PFSK-1 (cell line): Measurements from ENCODE around the gene TMEM132A.

ENCODE experiments used
- FOXP2 ChIP-seq: optimal IDR thresholded peaks from 2 replicates; pipeline ENCODE3; 2011; ENCODE audit warnings: borderline replicate concordance, control low read depth, inconsistent platforms; ENCODE audit not compliant: insufficient read depth; ENCODE audit errors: extremely low read length, extremely low read depth
- POLR2AphosphoS5 ChIP-seq: IDR thresholded peaks from 2 replicates; pipeline ENCODE4 v1.6.1; 2012; ENCODE audit warnings: low read depth, mild to moderate bottlenecking, control low read depth, low read length, moderate library complexity
- REST ChIP-seq, 2 experiments: IDR thresholded peaks; 2 replicates each; pipeline versions ENCODE4 v1.6.1 to v1.8.0; 2011 to 2012; ENCODE audit warnings: low read depth in 2 of 2, low read length in 2 of 2, control low read depth in 1 of 2, inconsistent platforms in 1 of 2, mild to moderate bottlenecking in 1 of 2, moderate library complexity in 1 of 2; ENCODE audit not compliant: insufficient read depth in 1 of 2
- SIN3A ChIP-seq: IDR thresholded peaks from 2 replicates; pipeline ENCODE4 v1.6.1; 2012; ENCODE audit warnings: mild to moderate bottlenecking, low read length, moderate library complexity, borderline replicate concordance; ENCODE audit not compliant: insufficient read depth
- TAF1 ChIP-seq: IDR thresholded peaks from 2 replicates; pipeline ENCODE4 v1.6.1; 2012; ENCODE audit warnings: low read length, control low read depth, borderline replicate concordance; ENCODE audit not compliant: insufficient read depth

Gene TMEM132A

DNA sequence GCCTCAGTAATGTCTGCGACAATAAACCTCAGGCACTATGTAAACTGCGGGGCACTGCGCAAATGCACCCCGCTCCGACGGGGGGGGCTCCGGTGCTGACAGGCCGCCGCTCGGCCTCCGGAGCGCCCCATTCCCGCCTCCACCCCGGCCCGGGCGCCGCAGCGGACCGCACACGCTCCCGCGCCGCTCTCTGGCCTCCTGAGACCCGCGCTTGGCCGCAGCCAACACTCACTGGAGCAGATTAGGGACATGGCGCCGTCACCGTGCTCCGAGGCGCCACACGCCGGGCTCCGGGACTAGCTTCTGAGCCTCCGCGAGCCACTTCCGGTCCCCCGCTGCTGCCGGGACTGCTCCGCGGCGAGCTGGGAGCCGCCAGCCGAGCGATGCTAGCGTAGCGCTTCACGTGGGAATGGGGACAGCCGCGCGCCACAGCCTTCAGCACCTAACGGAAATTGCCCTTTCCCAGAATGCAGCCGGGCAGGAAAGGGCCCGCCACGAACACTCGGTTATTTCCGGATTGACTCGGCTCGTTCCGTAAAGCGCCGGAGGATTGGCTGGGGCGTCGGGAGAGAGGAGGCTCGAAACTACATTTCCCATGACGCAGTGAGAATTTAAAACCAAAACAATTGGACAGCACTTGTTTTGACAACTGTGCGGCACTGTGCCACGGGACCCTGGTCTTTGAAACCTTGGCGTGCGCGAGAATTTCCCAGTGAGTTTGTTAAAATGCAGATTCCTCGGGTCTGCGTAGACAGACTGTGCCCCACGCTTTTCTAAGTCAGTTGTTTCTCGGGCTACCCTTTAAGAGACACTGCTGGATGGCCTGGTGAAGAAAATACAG, 17.9 kb upstream of the TMEM132A start, which contains the start of gene PRPF19:
Gene PRPF19, minus strand, starts transcription at position 454 of the 841 bp plus-strand sequence. Its CDS starts 203 bp downstream, at position 251.
- TF ChIP-seq TAF1: peak; percentile 93; the same call in 1 of the 2 replicates
- TF ChIP-seq SIN3A: peak; percentile 80; the same call in 1 of the 2 replicates
- no peak for TF ChIP-seq REST (IDR thresholded peaks at IDR 0.05; ENCODE audit: insufficient read depth in 1 of 2, low read depth in 2 of 2, low read length in 2 of 2)
- TF ChIP-seq FOXP2: peak; percentile 73
- TF ChIP-seq POLR2AphosphoS5: peak; percentile 98

DNA sequence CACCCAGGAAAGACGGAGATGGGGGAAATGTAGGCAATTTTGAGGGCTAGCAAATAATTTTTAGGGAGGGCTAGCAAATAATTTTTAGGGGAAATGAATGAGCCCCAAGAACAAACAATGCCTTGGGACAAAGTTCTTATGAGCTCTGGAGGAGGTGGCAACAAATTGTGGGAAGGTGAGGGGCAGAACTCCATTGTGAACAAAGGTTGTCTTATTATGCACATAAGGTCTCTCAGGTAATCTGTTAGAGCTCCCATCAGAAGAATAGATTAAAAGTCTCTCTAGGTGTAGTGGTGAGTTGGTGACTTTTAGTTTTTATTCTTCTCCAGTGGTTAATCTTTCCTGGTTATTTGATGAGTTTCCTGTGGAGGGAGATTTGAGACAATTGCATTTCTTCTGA, 15.5 kb upstream of the TMEM132A start:
- TF ChIP-seq SIN3A (no peak), TAF1 (no peak), REST (IDR thresholded peaks at IDR 0.05; ENCODE audit: insufficient read depth in 1 of 2, low read depth in 2 of 2, low read length in 2 of 2) (no peak), FOXP2 (no peak)

DNA sequence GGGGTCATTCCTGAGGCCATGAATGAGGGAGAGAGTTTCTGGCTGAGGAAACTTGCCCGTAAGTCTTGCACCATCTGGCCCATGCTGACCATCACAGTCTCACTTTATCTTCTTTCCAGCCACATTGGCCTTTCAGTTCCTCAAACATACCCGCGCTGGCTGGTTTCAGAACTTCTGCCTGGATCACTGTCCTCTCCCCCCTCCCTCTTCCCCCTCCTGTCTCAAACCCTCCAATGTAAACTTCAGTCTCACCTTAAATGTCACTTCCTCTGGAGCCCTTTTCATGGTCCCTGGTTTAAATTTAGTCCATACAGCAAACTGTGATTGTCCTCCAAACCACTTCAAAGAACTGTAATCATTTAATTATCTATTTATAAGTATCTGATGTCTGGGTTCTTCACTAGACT, 14.0 kb upstream of the TMEM132A start:
- no peak for TF ChIP-seq POLR2AphosphoS5
- no peak for TF ChIP-seq TAF1
- TF ChIP-seq REST (IDR thresholded peaks at IDR 0.05; ENCODE audit: insufficient read depth in 1 of 2, low read depth in 2 of 2, low read length in 2 of 2): no peak
- TF ChIP-seq FOXP2: no peak
- TF ChIP-seq SIN3A: no peak

DNA sequence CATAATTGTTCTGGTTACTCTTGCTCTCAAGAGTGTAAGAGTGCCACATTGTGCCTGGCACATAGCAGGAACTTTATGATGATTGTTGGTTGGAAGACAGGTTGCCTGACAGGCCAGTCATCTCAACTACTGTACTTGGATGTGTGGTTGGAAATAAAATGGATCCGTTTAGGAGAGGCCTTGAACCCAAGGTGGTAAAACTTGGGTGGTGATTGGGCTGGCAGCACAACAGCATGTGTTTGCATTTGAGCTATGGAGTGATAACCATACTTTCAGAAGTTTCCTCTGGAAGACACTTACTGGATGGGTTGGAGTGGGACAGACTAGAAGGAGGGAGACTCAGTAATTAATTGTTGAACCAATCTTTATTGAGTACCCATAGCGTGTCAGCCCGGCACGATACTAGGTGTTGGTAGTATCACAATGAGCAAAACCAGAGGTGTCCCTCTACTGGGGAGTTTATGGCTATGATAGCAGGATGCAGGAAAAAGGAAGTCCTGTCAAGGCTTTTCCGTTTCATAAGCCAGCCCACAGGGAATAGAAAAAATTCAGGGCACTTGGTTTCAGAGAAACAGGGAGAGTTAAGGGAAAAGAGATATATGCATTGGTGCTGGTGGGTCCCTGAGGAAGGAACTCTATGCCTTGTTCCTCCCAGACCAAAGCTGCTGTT, 13.4 kb upstream of the TMEM132A start:
- TF ChIP-seq FOXP2 (no peak), POLR2AphosphoS5 (no peak), REST (IDR thresholded peaks at IDR 0.05; ENCODE audit: insufficient read depth in 1 of 2, low read depth in 2 of 2, low read length in 2 of 2) (no peak), TAF1 (no peak), SIN3A (no peak)
